AG04449 (cell line): Measurements from ENCODE around the gene IL10.

Source experiments
- CTCF ChIA-PET: fragments of 350-600 bp; formaldehyde crosslinking; extraction: SDS; loops from one replicate; lab custom pipeline; 2021; ENCODE audit warnings: antibody characterized with exemption; lab: Yijun Ruan, JAX
- POLR2A ChIA-PET: fragments of 400-600, 350-600 bp; formaldehyde crosslinking; extraction: SDS; loops from one replicate; lab custom pipeline; 2020; ENCODE audit warnings: antibody characterized with exemption, inconsistent platforms; lab: Yijun Ruan, JAX
- DNase-seq: peaks from one replicate; pipeline ENCODE4 v3.0.0-alpha.2; 2010; ENCODE audit warnings: low read depth, low spot score
- H3K4me3 ChIP-seq: 2 replicates; pipeline ENCODE4 v1.5.1; 2011; ENCODE audit warnings: low read depth, mild to moderate bottlenecking, control low read depth, low read length
- CTCF ChIP-seq: IDR thresholded peaks from one replicate; pipeline ENCODE4 v1.5.1; 2011; ENCODE audit warnings: mild to moderate bottlenecking, moderate library complexity, low read length, control low read depth, inconsistent platforms; ENCODE audit not compliant: insufficient read depth; ENCODE audit errors: missing control alignments

The IL10 gene

DNA sequence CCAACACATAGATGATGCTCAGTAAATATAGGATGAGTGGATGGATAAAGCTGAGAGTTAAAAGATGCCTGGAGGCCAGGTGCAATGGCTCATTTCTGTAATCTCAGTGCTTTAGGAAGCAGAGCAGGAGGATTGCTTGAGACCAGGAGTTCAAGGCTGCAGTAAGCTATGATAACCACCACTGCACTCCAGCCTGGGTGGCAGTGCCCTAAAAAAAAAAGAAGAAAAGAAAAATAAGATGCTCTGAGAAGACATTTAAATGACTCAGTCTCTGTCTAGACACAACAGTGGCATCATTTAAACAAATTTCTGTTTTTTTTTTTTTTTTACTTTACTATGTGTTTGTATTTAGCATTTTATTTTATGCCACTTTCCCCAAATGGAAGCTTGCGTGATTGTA is 27.0 kb downstream of the IL10 start:
- CTCF ChIA-PET, result interaction anchor here (0.7 to 7.2 kb wide), 10 partner anchors 9 to 237 kb away, joined by 3 to 41 read pairs (median 6); partner anchors contain the start of gene DYRK3
- no peak overlapping the region for H3K4me3 ChIP-seq
- POLR2A ChIA-PET, result no interaction called here
- TF ChIP-seq CTCF, result no peak
- DNase-seq, result no peak

GRCh38 chr1:206744683-206745082 is 27.6 kb downstream of the IL10 start:
- ChIA-PET POLR2A (no interaction called here), CTCF (interaction anchor here (0.9 to 7.2 kb wide), 9 partner anchors 8 to 168 kb away, joined by 3 to 41 read pairs (median 7); partner anchors contain the start of gene DYRK3)
- H3K4me3 ChIP-seq, result no peak overlapping the region
- DNase-seq, result no peak
- TF ChIP-seq CTCF, result no peak

- CTCF ChIA-PET, result interaction anchor here (1.1 to 7.2 kb wide), 4 partner anchors 10 to 170 kb away, joined by 3 to 41 read pairs (median 16); no protein-coding TSS in a partner anchor
These were observed 29.4 kb downstream of the IL10 start for GRCh38 chr1:206742719-206743383.

DNA sequence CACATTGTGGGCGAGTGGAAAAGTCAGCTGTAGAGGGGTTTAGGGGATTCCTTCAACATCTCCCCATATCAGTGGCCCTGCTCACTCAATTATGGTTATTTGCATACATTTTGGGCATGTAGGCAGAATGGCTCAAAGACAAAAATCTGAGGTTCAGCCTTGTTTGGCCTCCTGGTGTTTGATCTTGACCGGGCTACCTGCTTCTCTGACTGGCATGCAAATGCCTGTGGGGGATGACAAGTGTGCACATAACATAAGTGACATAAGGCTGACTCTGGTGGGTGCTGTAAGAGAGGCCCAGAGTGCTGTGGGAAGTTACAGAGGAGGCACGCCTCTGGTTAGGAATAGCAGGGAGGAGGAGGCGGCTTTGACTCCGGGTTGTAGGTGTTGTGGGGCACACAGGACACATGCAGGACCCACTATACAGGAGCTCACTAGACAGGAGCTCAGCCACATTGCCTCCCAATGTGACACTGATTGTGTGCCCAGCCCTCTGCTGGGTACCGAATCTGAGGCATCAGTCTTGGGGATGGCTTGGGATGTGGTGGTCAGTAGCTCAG is 31.1 kb downstream of the IL10 start:
- ChIA-PET POLR2A (no interaction called here), CTCF (interaction anchor here (0.7 to 7.2 kb wide), 12 partner anchors 8 to 241 kb away, joined by 3 to 53 read pairs (median 6); no protein-coding TSS in a partner anchor)
- TF ChIP-seq CTCF, result no peak
- H3K4me3 ChIP-seq, result no peak overlapping the region
- no peak for DNase-seq

More at GRCh38 chr1:206742719-206743383, 29.4 kb downstream of the IL10 start:
- TF ChIP-seq CTCF, result no peak
- POLR2A ChIA-PET, result no interaction called here
- no peak overlapping the region for H3K4me3 ChIP-seq
- DNase-seq, result no peak

- ChIA-PET CTCF (interaction anchor here (0.9 to 7.2 kb wide), 14 partner anchors 7 to 175 kb away, joined by 3 to 53 read pairs (median 5); no protein-coding TSS in a partner anchor), POLR2A (no interaction called here)
- DNase-seq, result no peak
- H3K4me3 ChIP-seq, result no peak overlapping the region
- no peak for TF ChIP-seq CTCF
These were observed 32.8 kb downstream of the IL10 start for GRCh38 chr1:206739411-206740076.
